ENCODE measurements around the gene FERMT3.
A peak's percentile ranks its signal among the peaks of the same experiment; 100 is the strongest.

FERMT3 gene

GRCh38 chr11:64263947-64264317 is 57.4 kb downstream of the FERMT3 start:
- Histone ChIP-seq H3K36me3 (ENCODE audit: control insufficient read depth, insufficient read depth, low read length, severe bottlenecking) (peaks cover 57% of the 10 kb centered on the region), H3K9ac (ENCODE audit: low read length) (no peak overlapping the region), H3K4me3 (ENCODE audit: low read length) (no peak overlapping the region), H3K27me3 (replicated peaks; ENCODE audit: control insufficient read depth, insufficient read depth, low read length) (no peaks in the 10 kb centered on the region), H3K4me1 (ENCODE audit: control insufficient read depth, insufficient read depth, low read length) (peaks cover 19% of the 10 kb centered on the region), H3K9me3 (ENCODE audit: control insufficient read depth, low read length) (no peaks in the 10 kb centered on the region)
- no peak for DNase-seq (ENCODE audit: low read depth)

DNA sequence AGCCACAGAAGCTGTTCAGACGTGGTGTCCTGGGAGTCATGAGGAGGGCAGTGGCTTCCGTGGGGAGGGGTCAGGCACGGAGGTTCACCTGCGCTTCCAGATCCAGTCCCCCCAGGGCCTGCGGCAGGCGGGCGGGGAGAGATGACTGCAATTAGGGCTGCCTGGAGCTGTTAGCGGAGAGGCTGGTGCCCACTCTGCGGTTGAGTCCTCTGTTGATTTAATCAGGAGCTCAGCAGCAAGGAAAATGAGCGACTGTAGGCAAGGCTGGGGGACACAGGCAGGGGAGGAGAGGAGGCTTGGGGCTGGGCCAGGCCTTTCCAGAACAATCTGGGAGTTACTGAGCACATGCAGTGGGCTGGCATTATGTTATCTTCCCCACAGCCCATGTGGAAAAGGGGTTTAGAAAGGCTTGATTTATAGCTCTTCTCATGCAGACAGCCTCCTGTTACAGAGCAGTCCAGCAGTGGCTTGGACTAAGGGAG is 57.9 kb downstream of the FERMT3 start:
- peaks cover 21% of the 10 kb centered on the region for H3K4me1 ChIP-seq (ENCODE audit: control insufficient read depth, insufficient read depth, low read length)
- peaks cover 52% of the 10 kb centered on the region for H3K36me3 ChIP-seq (ENCODE audit: control insufficient read depth, insufficient read depth, low read length, severe bottlenecking)
- no peaks in the 10 kb centered on the region for H3K27me3 ChIP-seq (replicated peaks; ENCODE audit: control insufficient read depth, insufficient read depth, low read length)
- no peak overlapping the region for H3K9ac ChIP-seq (ENCODE audit: low read length)
- no peak for DNase-seq (ENCODE audit: low read depth)
- H3K4me3 ChIP-seq (ENCODE audit: low read length) = no peak overlapping the region
- no peaks in the 10 kb centered on the region for H3K9me3 ChIP-seq (ENCODE audit: control insufficient read depth, low read length)

- peaks cover 44% of the 10 kb centered on the region for H3K36me3 ChIP-seq (ENCODE audit: control insufficient read depth, insufficient read depth, low read length, severe bottlenecking)
- no peak overlapping the region for H3K9ac ChIP-seq (ENCODE audit: low read length)
- no peak overlapping the region for H3K4me3 ChIP-seq (ENCODE audit: low read length)
- no peak for DNase-seq (ENCODE audit: low read depth)
- no peaks in the 10 kb centered on the region for H3K9me3 ChIP-seq (ENCODE audit: control insufficient read depth, low read length)
- H3K4me1 ChIP-seq (ENCODE audit: control insufficient read depth, insufficient read depth, low read length) = peaks cover 21% of the 10 kb centered on the region
- no peaks in the 10 kb centered on the region for H3K27me3 ChIP-seq (replicated peaks; ENCODE audit: control insufficient read depth, insufficient read depth, low read length)
Measured at GRCh38 chr11:64265176-64266160, 58.9 kb downstream of the FERMT3 start.

DNA sequence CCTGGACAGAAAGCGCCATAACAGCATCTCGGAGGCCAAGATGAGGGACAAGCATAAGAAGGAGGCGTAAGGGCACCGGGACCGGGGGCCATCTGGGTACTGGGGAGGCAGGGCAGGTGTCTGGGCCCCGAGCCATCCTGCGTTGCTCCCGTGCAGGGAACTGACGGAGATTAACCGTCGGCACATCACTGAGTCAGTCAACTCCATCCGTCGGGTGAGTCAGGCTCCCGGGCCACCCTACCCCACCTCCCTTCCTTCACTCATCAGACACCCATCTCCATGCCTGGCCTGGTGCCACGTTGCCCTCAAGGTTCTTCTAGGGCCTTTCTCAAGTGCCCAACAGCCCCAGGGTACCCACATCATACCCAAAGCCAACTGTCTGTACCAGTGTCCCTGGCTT is 59.8 kb downstream of the FERMT3 start:
- peaks cover 21% of the 10 kb centered on the region for H3K4me1 ChIP-seq (ENCODE audit: control insufficient read depth, insufficient read depth, low read length)
- no peak overlapping the region for H3K9ac ChIP-seq (ENCODE audit: low read length)
- H3K4me3 ChIP-seq (ENCODE audit: low read length) = no peak overlapping the region
- peaks cover 42% of the 10 kb centered on the region for H3K36me3 ChIP-seq (ENCODE audit: control insufficient read depth, insufficient read depth, low read length, severe bottlenecking)
- H3K27me3 ChIP-seq (replicated peaks; ENCODE audit: control insufficient read depth, insufficient read depth, low read length) = no peaks in the 10 kb centered on the region
- H3K9me3 ChIP-seq (ENCODE audit: control insufficient read depth, low read length) = no peaks in the 10 kb centered on the region
- DNase-seq (ENCODE audit: low read depth) = no peak

GRCh38 chr11:64267207-64267945 is 60.9 kb downstream of the FERMT3 start:
- no peak for DNase-seq (ENCODE audit: low read depth)
- Histone ChIP-seq H3K27me3 (replicated peaks; ENCODE audit: control insufficient read depth, insufficient read depth, low read length) (no peaks in the 10 kb centered on the region), H3K4me1 (ENCODE audit: control insufficient read depth, insufficient read depth, low read length) (peaks cover 29% of the 10 kb centered on the region), H3K36me3 (ENCODE audit: control insufficient read depth, insufficient read depth, low read length, severe bottlenecking) (peaks cover 32% of the 10 kb centered on the region), H3K4me3 (ENCODE audit: low read length) (no peak overlapping the region), H3K9me3 (ENCODE audit: control insufficient read depth, low read length) (no peaks in the 10 kb centered on the region), H3K9ac (ENCODE audit: low read length) (peak overlapping the region; percentile 99)

GRCh38 chr11:64268025-64268892 is 61.7 kb downstream of the FERMT3 start:
- DNase-seq (ENCODE audit: low read depth) = peak; percentile 39
- peak overlapping the region; percentile 99 for H3K9ac ChIP-seq (ENCODE audit: low read length)
- H3K27me3 ChIP-seq (replicated peaks; ENCODE audit: control insufficient read depth, insufficient read depth, low read length) = no peaks in the 10 kb centered on the region
- no peaks in the 10 kb centered on the region for H3K9me3 ChIP-seq (ENCODE audit: control insufficient read depth, low read length)
- H3K4me1 ChIP-seq (ENCODE audit: control insufficient read depth, insufficient read depth, low read length) = peaks cover 31% of the 10 kb centered on the region
- H3K36me3 ChIP-seq (ENCODE audit: control insufficient read depth, insufficient read depth, low read length, severe bottlenecking) = peaks cover 23% of the 10 kb centered on the region
- peak overlapping the region; percentile 89 for H3K4me3 ChIP-seq (ENCODE audit: low read length)

DNA sequence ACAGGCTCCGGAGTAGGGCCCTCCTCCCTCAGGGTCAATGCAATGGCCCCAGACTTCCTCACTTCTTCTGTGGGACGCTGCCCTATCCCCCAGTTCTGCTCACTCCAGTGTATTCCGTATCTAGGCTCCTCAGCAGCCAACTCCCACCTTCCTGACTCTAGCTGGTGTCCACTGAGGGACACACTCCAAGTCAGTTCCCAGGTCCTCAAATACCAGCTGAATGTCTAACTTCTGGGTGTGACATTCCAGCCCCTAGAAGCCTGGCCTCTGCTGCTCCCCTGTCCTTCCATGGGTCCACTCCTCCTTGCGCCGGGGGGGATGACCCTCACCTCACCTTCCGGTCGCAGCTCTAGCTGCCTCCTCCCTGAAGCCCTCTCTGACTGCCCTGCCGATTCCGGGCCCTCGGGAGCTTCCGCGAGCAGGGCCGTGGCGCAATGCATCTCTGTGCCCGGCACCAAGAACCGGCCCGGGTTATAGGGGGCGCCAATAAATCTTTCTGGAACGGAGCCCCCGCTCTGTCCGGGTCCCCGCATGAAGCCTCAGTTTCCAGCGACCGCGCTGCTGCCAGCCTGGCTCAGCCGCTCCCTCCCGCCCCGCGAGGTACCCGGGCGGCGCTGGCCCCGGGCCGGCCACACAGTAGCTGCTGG is 62.5 kb downstream of the FERMT3 start:
- H3K9me3 ChIP-seq (ENCODE audit: control insufficient read depth, low read length) = no peaks in the 10 kb centered on the region
- H3K4me1 ChIP-seq (ENCODE audit: control insufficient read depth, insufficient read depth, low read length) = peaks cover 31% of the 10 kb centered on the region
- H3K4me3 ChIP-seq (ENCODE audit: low read length) = peak overlapping the region; percentile 89
- H3K36me3 ChIP-seq (ENCODE audit: control insufficient read depth, insufficient read depth, low read length, severe bottlenecking) = peaks cover 16% of the 10 kb centered on the region
- H3K9ac ChIP-seq (ENCODE audit: low read length) = peak overlapping the region; percentile 99
- H3K27me3 ChIP-seq (replicated peaks; ENCODE audit: control insufficient read depth, insufficient read depth, low read length) = no peaks in the 10 kb centered on the region
- DNase-seq (ENCODE audit: low read depth) = peak; percentile 73

DNA sequence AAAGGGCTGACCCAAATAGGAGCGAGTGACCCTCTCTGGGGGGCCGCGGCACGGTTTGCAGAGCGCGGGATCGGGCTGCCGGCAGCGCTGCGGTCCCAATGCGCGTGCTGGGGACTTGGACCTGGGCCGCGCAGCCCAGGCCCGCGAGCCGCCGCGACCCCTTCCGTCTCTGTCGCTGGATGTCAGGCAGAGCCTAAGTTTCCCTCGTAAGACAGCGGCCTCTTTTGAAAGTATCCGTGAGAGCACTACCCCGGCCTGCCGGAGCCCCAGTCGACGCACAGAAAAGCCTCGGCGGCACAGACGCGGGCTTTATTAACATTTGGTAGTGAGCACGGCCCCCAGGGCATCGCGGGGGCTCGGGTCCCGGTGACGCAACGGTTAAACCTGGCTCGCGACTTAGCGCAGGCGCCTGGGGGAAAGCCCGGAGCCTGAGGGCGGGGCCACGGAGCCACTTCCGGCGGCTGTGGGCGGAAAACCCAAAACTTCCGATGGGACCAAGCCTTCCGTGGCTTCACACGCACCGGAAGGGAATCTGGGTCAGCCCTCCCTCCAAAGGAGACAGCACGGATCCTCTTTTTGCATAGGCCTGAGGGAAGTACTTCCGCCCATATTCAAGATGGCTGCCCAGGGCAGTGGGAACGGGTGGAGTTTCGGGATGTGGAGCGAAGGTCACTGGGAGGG is 63.2 kb downstream of the FERMT3 start:
- no peaks in the 10 kb centered on the region for H3K9me3 ChIP-seq (ENCODE audit: control insufficient read depth, low read length)
- DNase-seq (ENCODE audit: low read depth) = peak; percentile 100
- peak overlapping the region; percentile 97 for H3K4me3 ChIP-seq (ENCODE audit: low read length)
- no peaks in the 10 kb centered on the region for H3K27me3 ChIP-seq (replicated peaks; ENCODE audit: control insufficient read depth, insufficient read depth, low read length)
- peak overlapping the region; percentile 99 for H3K9ac ChIP-seq (ENCODE audit: low read length)
- peaks cover 15% of the 10 kb centered on the region for H3K36me3 ChIP-seq (ENCODE audit: control insufficient read depth, insufficient read depth, low read length, severe bottlenecking)
- peaks cover 31% of the 10 kb centered on the region for H3K4me1 ChIP-seq (ENCODE audit: control insufficient read depth, insufficient read depth, low read length)

Data from adipocyte (in vitro differentiated cells).